ENCODE measurements around the gene KCTD4. TPM values are rescaled to one million over a fixed set of nuclear protein-coding genes. Genes with fewer than 3 reads are reported as not detected.
A peak's percentile ranks its signal among the peaks of the same experiment; 100 is the strongest.
"Not testable (repeated sequence)": the region's sequence is repeated elsewhere in the genome, so short reads cannot be mapped to it uniquely, and the experiment has no call there.

The KCTD4 gene
- total RNA-seq = not detected

- DNase-seq (ENCODE audit: low spot score in 2 of 2) = no peak
- no peaks in the 10 kb centered on the region for H3K9me3 Mint-ChIP-seq
- peak within 1 kb of the TSS in 1 of 2 donors; percentile 27 for H3K27ac Mint-ChIP-seq
Measured at GRCh38 chr13:45200701-45201232, at the start of gene KCTD4. Gene KCTD4 (minus strand): TSS chr13:45201045. CDS start chr13:45194567, 6,478 bp downstream.

GRCh38 chr13:45249662-45250061 lies 48.8 kb upstream of the KCTD4 start:
- Mint-ChIP-seq H3K27ac (no peak overlapping the region), H3K36me3 (peaks cover 0 to 6% of the 10 kb centered on the region in 2 donors), H3K9me3 (no peaks in the 10 kb centered on the region)
- ATAC-seq (no peak), DNase-seq (ENCODE audit: low spot score in 2 of 2) (no peak)

More at GRCh38 chr13:45200701-45201232, at the start of gene KCTD4:
- no peaks in the 10 kb centered on the region for H3K36me3 Mint-ChIP-seq
- ATAC-seq = no peak

GRCh38 chr13:45244736-45245135 lies 43.9 kb upstream of the KCTD4 start:
- DNase-seq (ENCODE audit: low spot score in 2 of 2); H3K27ac Mint-ChIP-seq; H3K36me3 Mint-ChIP-seq; H3K9me3 Mint-ChIP-seq; ATAC-seq: not testable (repeated sequence)

- H3K36me3 Mint-ChIP-seq = no peaks in the 10 kb centered on the region
- DNase-seq (ENCODE audit: low spot score in 2 of 2) (no peak), ATAC-seq (no peak)
- no peak overlapping the region for H3K27ac Mint-ChIP-seq
- no peaks in the 10 kb centered on the region for H3K9me3 Mint-ChIP-seq
Measured at GRCh38 chr13:45243077-45243476, 42.2 kb upstream of the KCTD4 start.

GRCh38 chr13:45242524-45242923 lies 41.7 kb upstream of the KCTD4 start:
- no peak for DNase-seq (ENCODE audit: low spot score in 2 of 2)
- ATAC-seq = no peak
- Mint-ChIP-seq H3K27ac (no peak overlapping the region), H3K36me3 (no peaks in the 10 kb centered on the region), H3K9me3 (no peaks in the 10 kb centered on the region)

- H3K9me3 Mint-ChIP-seq = no peaks in the 10 kb centered on the region
- no peak for DNase-seq (ENCODE audit: low spot score in 2 of 2)
- H3K27ac Mint-ChIP-seq = no peak overlapping the region
- H3K36me3 Mint-ChIP-seq = no peaks in the 10 kb centered on the region
- no peak for ATAC-seq
Measured at GRCh38 chr13:45242070-45242469, 41.2 kb upstream of the KCTD4 start.

GRCh38 chr13:45240143-45240542 lies 39.3 kb upstream of the KCTD4 start:
- ATAC-seq = no peak

GRCh38 chr13:45238945-45239795 lies 38.3 kb upstream of the KCTD4 start:
- DNase-seq (ENCODE audit: low spot score in 2 of 2) (no peak), ATAC-seq (no peak)
- no peak overlapping the region for H3K27ac Mint-ChIP-seq
- H3K36me3 Mint-ChIP-seq = no peaks in the 10 kb centered on the region
- H3K9me3 Mint-ChIP-seq = no peaks in the 10 kb centered on the region

More at GRCh38 chr13:45240143-45240542, 39.3 kb upstream of the KCTD4 start:
- Mint-ChIP-seq H3K9me3 (no peaks in the 10 kb centered on the region), H3K36me3 (no peaks in the 10 kb centered on the region), H3K27ac (no peak overlapping the region)
- no peak for DNase-seq (ENCODE audit: low spot score in 2 of 2)

GRCh38 chr13:45232591-45232990 lies 31.7 kb upstream of the KCTD4 start:
- ATAC-seq (no peak), DNase-seq (ENCODE audit: low spot score in 2 of 2) (no peak)
- H3K9me3 Mint-ChIP-seq = no peaks in the 10 kb centered on the region
- H3K27ac Mint-ChIP-seq = no peak overlapping the region
- no peaks in the 10 kb centered on the region for H3K36me3 Mint-ChIP-seq

- no peak for DNase-seq (ENCODE audit: low spot score in 2 of 2)
- no peak for ATAC-seq
- Mint-ChIP-seq H3K9me3 (no peaks in the 10 kb centered on the region), H3K36me3 (no peaks in the 10 kb centered on the region), H3K27ac (no peak overlapping the region)
Measured at GRCh38 chr13:45231722-45232121, 30.9 kb upstream of the KCTD4 start.

GRCh38 chr13:45231305-45231704 lies 30.5 kb upstream of the KCTD4 start:
- DNase-seq (ENCODE audit: low spot score in 2 of 2) (no peak), ATAC-seq (no peak)
- Mint-ChIP-seq H3K36me3 (no peaks in the 10 kb centered on the region), H3K27ac (no peak overlapping the region), H3K9me3 (no peaks in the 10 kb centered on the region)

GRCh38 chr13:45229172-45229571 lies 28.3 kb upstream of the KCTD4 start:
- H3K36me3 Mint-ChIP-seq = no peaks in the 10 kb centered on the region

GRCh38 chr13:45228002-45228401 lies 27.2 kb upstream of the KCTD4 start:
- ATAC-seq (no peak), DNase-seq (ENCODE audit: low spot score in 2 of 2) (no peak)
- Mint-ChIP-seq H3K9me3 (no peaks in the 10 kb centered on the region), H3K36me3 (no peaks in the 10 kb centered on the region), H3K27ac (no peak overlapping the region)

More at GRCh38 chr13:45229172-45229571, 28.3 kb upstream of the KCTD4 start:
- ATAC-seq (no peak), DNase-seq (ENCODE audit: low spot score in 2 of 2) (no peak)
- Mint-ChIP-seq H3K27ac (no peak overlapping the region), H3K9me3 (no peaks in the 10 kb centered on the region)

GRCh38 chr13:45226024-45226423 lies 25.2 kb upstream of the KCTD4 start:
- Mint-ChIP-seq H3K36me3 (no peaks in the 10 kb centered on the region), H3K9me3 (no peaks in the 10 kb centered on the region), H3K27ac (no peak overlapping the region)
- DNase-seq (ENCODE audit: low spot score in 2 of 2) (no peak), ATAC-seq (peak in 1 of 2 donors; percentile 35)

GRCh38 chr13:45225370-45225769 lies 24.5 kb upstream of the KCTD4 start:
- peak overlapping the region in 1 of 2 donors; percentile 46 for H3K27ac Mint-ChIP-seq
- H3K9me3 Mint-ChIP-seq = no peaks in the 10 kb centered on the region
- DNase-seq (ENCODE audit: low spot score in 2 of 2) (no peak), ATAC-seq (no peak)
- H3K36me3 Mint-ChIP-seq = no peaks in the 10 kb centered on the region

- ATAC-seq (no peak), DNase-seq (ENCODE audit: low spot score in 2 of 2) (no peak)
- Mint-ChIP-seq H3K36me3 (no peaks in the 10 kb centered on the region), H3K9me3 (no peaks in the 10 kb centered on the region), H3K27ac (no peak overlapping the region)
Measured at GRCh38 chr13:45224176-45224575, 23.3 kb upstream of the KCTD4 start.

GRCh38 chr13:45222919-45223318 lies 22.1 kb upstream of the KCTD4 start:
- no peaks in the 10 kb centered on the region for H3K9me3 Mint-ChIP-seq
- no peaks in the 10 kb centered on the region for H3K36me3 Mint-ChIP-seq
- DNase-seq (ENCODE audit: low spot score in 2 of 2) (no peak), ATAC-seq (no peak)
- no peak overlapping the region for H3K27ac Mint-ChIP-seq

- ATAC-seq (no peak), DNase-seq (ENCODE audit: low spot score in 2 of 2) (no peak)
- H3K9me3 Mint-ChIP-seq = no peaks in the 10 kb centered on the region
- H3K36me3 Mint-ChIP-seq = peaks cover 0 to 3% of the 10 kb centered on the region in 2 donors
- no peak overlapping the region for H3K27ac Mint-ChIP-seq
Measured at GRCh38 chr13:45222516-45222915, 21.7 kb upstream of the KCTD4 start.

All from activated naive CD4-positive, alpha-beta T cell treated with anti-CD3 and anti-CD28 coated beads, Interleukin-2, amount 50 U/mL, for 72 hours (primary cell).